Cardiac fibroblast (primary cell): ENCODE data around the gene TALDO1.
A peak's percentile ranks its signal among the peaks of the same experiment; 100 is the strongest.

ENCODE experiments used
- DNase-seq, 2 donors: peaks; one replicate each; pipeline versions ENCODE4 v3.0.0 to v3.0.0-alpha.2; 2010; ENCODE audit warnings: low read depth in 2 of 2
- H3K4me3 ChIP-seq, 2 donors: replicated peaks in 1 of 2; 1 replicate in 1 of 2; 2 replicates in 1 of 2; pipeline ENCODE4 v1.5.1; 2011; ENCODE audit warnings: low read depth in 2 of 2, low read length in 2 of 2, mild to moderate bottlenecking in 2 of 2, moderate library complexity in 1 of 2
- TF ChIP-seq, protein P1 (sequence below): IDR thresholded peaks from one replicate; pipeline ENCODE4 v1.5.1; 2011; ENCODE audit warnings: low read depth, mild to moderate bottlenecking, low read length, inconsistent platforms

Gene TALDO1

DNA sequence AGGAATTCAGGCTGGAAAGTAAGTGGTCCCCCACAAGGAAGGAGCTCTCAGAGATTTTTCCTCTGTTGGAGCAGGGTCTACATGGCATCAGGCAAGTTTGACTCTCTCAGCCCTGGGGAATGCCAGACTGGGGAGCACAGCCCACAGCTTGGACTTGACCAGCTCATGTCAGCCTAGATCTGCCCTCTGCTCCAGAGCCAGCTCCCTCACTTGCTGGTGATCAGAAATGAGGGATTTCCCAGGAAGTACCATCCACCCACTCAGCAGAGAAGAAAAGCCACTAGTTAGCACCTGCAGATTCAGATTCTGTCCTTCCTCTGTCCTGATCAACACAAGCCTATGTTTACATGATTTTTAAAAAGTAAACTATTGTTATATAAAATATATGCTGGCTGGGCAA is 13.0 kb downstream of the TALDO1 start:
- TF ChIP-seq, protein P1, sequence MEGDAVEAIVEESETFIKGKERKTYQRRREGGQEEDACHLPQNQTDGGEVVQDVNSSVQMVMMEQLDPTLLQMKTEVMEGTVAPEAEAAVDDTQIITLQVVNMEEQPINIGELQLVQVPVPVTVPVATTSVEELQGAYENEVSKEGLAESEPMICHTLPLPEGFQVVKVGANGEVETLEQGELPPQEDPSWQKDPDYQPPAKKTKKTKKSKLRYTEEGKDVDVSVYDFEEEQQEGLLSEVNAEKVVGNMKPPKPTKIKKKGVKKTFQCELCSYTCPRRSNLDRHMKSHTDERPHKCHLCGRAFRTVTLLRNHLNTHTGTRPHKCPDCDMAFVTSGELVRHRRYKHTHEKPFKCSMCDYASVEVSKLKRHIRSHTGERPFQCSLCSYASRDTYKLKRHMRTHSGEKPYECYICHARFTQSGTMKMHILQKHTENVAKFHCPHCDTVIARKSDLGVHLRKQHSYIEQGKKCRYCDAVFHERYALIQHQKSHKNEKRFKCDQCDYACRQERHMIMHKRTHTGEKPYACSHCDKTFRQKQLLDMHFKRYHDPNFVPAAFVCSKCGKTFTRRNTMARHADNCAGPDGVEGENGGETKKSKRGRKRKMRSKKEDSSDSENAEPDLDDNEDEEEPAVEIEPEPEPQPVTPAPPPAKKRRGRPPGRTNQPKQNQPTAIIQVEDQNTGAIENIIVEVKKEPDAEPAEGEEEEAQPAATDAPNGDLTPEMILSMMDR: no peak
- no peak for DNase-seq
- no peak overlapping the region for H3K4me3 ChIP-seq

DNA sequence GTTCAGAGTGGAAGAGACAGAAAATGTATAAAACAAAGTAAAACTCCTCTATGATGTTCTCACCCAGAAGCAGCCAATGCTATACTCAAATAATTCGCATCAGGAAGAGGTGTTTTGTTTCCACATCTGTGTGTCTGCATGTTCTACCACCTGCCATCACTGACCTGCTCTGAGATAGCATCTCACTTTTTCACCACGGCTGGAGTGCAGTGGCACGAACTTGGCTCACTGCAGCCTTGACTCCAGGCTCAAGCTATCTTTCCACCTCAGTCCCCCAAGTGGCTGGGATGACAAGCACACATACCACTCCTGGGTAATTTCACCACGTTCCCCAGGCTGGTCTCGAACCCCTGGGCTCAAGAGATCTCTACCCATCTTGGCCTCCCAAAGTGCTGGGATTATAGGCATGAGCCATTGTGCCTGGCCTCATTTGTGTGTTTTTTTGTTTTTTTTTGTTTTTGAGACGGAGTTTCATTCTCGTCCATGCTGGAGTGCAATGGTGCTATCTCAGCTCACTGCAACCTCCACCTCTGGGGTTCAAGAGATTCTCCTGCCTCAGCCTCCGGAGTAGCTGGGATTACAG is 14.4 kb downstream of the TALDO1 start:
- TF ChIP-seq, protein P1: no peak
- DNase-seq: no peak

DNA sequence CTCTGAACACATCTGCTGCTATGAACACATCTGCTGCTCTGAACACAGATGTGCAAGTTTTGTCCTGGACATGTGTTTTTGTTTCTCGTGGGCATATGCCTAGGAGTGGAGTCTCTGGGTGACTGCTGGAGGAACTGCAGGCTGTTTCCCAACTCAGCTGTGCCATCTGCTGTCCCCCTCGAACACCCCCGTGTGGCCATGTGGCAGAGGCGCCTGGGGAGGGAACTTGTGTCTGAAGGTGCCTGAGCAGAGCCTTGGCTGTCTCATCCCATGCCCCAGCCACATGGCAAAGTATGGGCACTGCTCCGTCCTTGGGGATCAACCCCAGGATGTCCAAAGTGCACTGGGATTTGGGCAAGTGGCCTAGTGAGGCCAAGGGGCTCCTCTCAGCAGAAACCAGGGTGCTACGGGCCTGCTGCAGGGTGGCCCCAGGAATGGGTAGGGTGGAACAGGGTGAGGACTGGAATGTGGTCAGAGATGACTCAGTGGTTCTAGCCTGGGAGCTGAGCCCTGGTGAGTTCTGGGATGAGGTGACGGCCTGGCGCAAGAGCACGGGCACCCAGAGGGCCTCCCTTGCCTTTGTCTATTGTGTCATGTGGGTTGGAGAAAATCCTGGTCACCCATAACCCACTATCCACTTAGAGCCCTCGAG is 15.3 kb downstream of the TALDO1 start:
- DNase-seq: peak; percentile 69 to 93
- TF ChIP-seq, protein P1: peak; percentile 14
- no peak overlapping the region for H3K4me3 ChIP-seq

More for the DNA sequence above, 14.4 kb downstream of the TALDO1 start:
- no peak overlapping the region for H3K4me3 ChIP-seq

DNA sequence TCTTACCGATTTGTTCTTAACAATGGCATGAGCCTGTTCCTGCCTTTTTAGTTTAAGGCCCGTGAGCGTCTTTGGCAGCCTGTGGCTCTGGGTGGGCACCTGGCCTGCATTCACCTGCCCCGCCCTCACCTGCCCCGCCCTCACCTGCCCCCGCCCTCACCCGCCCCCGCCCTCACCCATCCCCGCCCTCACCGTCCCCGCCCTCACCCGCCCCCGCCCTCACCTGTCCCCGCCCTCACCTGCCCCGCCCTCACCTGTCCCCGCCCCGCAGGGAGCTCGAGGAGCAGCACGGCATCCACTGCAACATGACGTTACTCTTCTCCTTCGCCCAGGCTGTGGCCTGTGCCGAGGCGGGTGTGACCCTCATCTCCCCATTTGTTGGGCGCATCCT is 15.8 kb downstream of the TALDO1 start:
- no peak for DNase-seq
- H3K4me3 ChIP-seq: no peak overlapping the region
- TF ChIP-seq, protein P1: no peak

DNA sequence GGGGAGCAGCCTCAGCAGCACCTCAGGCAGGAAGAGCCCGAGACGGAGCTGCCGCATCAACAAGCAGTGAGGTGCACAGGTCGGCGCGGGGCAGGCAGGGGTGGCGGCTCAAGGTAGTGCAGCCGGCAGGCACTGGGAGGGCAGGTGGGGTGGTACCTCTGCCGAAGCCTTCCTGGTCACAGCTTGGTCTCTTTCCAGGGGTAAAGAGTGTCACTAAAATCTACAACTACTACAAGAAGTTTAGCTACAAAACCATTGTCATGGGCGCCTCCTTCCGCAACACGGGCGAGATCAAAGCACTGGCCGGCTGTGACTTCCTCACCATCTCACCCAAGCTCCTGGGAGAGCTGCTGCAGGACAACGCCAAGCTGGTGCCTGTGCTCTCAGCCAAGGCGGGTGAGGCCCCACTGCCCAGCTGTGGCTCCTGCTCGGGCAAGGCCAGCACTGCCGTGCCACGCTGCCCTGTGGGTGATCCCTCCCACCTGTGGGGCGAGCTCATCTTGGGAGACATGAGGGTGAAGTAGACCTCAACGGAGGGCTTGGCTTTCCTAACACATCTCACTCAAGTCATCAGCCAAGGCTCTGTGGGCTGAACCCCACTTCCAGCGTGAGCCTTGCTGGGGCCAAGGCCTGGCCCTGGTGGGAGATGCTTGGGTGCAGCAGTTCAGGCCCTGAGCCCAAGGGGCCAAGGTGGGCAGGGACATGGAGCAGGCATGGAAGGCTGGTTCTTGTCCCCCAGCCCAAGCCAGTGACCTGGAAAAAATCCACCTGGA is 16.5 kb downstream of the TALDO1 start:
- TF ChIP-seq, protein P1: no peak
- no peak overlapping the region for H3K4me3 ChIP-seq
- no peak for DNase-seq

DNA sequence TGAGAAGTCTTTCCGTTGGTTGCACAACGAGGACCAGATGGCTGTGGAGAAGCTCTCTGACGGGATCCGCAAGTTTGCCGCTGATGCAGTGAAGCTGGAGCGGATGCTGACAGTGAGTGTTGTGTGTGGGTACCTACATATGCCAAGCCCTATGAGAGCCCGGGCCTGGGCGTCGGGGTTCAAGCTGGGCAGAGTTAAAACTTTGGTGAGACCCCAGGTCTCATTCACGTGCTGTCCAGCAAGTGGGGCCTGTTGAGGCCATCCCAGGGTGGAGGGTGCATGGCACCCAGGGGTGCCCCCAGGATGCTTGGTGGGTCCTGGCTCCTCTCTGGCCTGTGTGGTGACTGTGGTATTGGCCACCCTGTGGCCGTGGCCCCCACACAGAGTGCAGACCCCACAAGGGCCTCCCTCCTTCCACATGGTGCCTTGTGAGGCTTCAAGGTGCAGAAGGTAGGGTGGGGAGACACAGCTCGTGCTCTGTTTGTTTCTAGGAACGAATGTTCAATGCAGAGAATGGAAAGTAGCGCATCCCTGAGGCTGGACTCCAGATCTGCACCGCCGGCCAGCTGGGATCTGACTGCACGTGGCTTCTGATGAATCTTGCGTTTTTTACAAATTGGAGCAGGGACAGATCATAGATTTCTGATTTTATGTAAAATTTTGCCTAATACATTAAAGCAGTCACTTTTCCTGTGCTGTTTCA is 17.2 kb downstream of the TALDO1 start:
- TF ChIP-seq, protein P1: no peak
- DNase-seq: no peak
- no peak overlapping the region for H3K4me3 ChIP-seq
